Measurements from ENCODE around the gene TTC39A. TPM values are rescaled to one million over a fixed set of nuclear protein-coding genes. Genes with fewer than 3 reads are reported as not detected.

Gene TTC39A
- total and polyA plus RNA-seq, 3 experiments from 2014 or later = 0.28 TPM; not detected in 2

- no peaks in the 10 kb centered on the region for H3K36me3 ChIP-seq (ENCODE audit: insufficient read depth, low read length)
- POLR2A ChIA-PET = no interaction called here
- peaks cover 19% of the 10 kb centered on the region for H3K4me1 ChIP-seq (ENCODE audit: insufficient read depth, low read length)
Observed at GRCh38 chr1:51247499-51247898, 82.9 kb downstream of the TTC39A start.

GRCh38 chr1:51247022-51247421 is 83.3 kb downstream of the TTC39A start:
- Mint-ChIP-seq H3K4me1 (peaks cover 46 to 68% (median 60%) of the 10 kb centered on the region in 3 donors), H3K27me3 (no peaks in the 10 kb centered on the region), H3K27ac (peak overlapping the region in 2 of 8 donors; percentile 16 to 83), H3K9me3 (no peaks in the 10 kb centered on the region), H3K36me3 (peaks cover 0 to 16% (median 4%) of the 10 kb centered on the region in 3 donors), H3K4me3 (no peak overlapping the region)
- no peaks in the 10 kb centered on the region for H3K27me3 ChIP-seq (ENCODE audit: insufficient read depth, low read length, poor library complexity, severe bottlenecking)
- DNase-seq = no peak
- POLR2A ChIA-PET = no interaction called here
- CTCF ChIA-PET = interaction anchor here (0.9 kb wide), 1 partner anchor 55 kb away, joined by 3 read pairs; no protein-coding TSS in a partner anchor
- no peaks in the 10 kb centered on the region for H3K36me3 ChIP-seq (ENCODE audit: insufficient read depth, low read length)
- peaks cover 24% of the 10 kb centered on the region for H3K4me1 ChIP-seq (ENCODE audit: insufficient read depth, low read length)
- no peak overlapping the region for H3K4me3 ChIP-seq (ENCODE audit: low read length)
- H3K27ac ChIP-seq (ENCODE audit: low read depth, low read length) = no peak overlapping the region
- H3K9me3 ChIP-seq (ENCODE audit: low read length) = no peaks in the 10 kb centered on the region

More at GRCh38 chr1:51247499-51247898, 82.9 kb downstream of the TTC39A start:
- DNase-seq = no peak
- peaks cover 0 to 18% (median 4%) of the 10 kb centered on the region in 3 donors for H3K36me3 Mint-ChIP-seq
- Histone ChIP-seq H3K9me3 (ENCODE audit: low read length) (no peaks in the 10 kb centered on the region), H3K27ac (ENCODE audit: low read depth, low read length) (no peak overlapping the region), H3K4me3 (ENCODE audit: low read length) (no peak overlapping the region), H3K27me3 (ENCODE audit: insufficient read depth, low read length, poor library complexity, severe bottlenecking) (no peaks in the 10 kb centered on the region)
- H3K4me3 Mint-ChIP-seq = no peak overlapping the region
- no peaks in the 10 kb centered on the region for H3K27me3 Mint-ChIP-seq
- CTCF ChIA-PET = interaction anchor here (0.9 kb wide), 1 partner anchor 55 kb away, joined by 3 read pairs; no protein-coding TSS in a partner anchor
- peak overlapping the region in 1 of 8 donors; percentile 42 for H3K27ac Mint-ChIP-seq
- no peaks in the 10 kb centered on the region for H3K9me3 Mint-ChIP-seq
- peaks cover 48 to 71% (median 65%) of the 10 kb centered on the region in 3 donors for H3K4me1 Mint-ChIP-seq

- Histone ChIP-seq H3K27ac (ENCODE audit: low read depth, low read length) (no peak overlapping the region), H3K4me1 (ENCODE audit: insufficient read depth, low read length) (peaks cover 67% of the 10 kb centered on the region), H3K4me3 (ENCODE audit: low read length) (no peak overlapping the region), H3K36me3 (ENCODE audit: insufficient read depth, low read length) (no peaks in the 10 kb centered on the region), H3K27me3 (ENCODE audit: insufficient read depth, low read length, poor library complexity, severe bottlenecking) (no peaks in the 10 kb centered on the region), H3K9me3 (ENCODE audit: low read length) (no peaks in the 10 kb centered on the region)
- H3K27me3 Mint-ChIP-seq = no peaks in the 10 kb centered on the region
- peaks cover 0 to 13% (median 4%) of the 10 kb centered on the region in 3 donors for H3K36me3 Mint-ChIP-seq
- H3K4me3 Mint-ChIP-seq = no peak overlapping the region
- ChIA-PET POLR2A (no interaction called here), CTCF (no interaction called here)
- no peak overlapping the region for H3K27ac Mint-ChIP-seq
- H3K9me3 Mint-ChIP-seq = no peaks in the 10 kb centered on the region
- H3K4me1 Mint-ChIP-seq = peaks cover 36 to 59% (median 53%) of the 10 kb centered on the region in 3 donors
- no peak for DNase-seq
Observed at GRCh38 chr1:51242546-51242945, 87.8 kb downstream of the TTC39A start.

- no peak overlapping the region for H3K4me3 ChIP-seq (ENCODE audit: low read length)
- no peaks in the 10 kb centered on the region for H3K9me3 Mint-ChIP-seq
- no peaks in the 10 kb centered on the region for H3K9me3 ChIP-seq (ENCODE audit: low read length)
- H3K4me1 ChIP-seq (ENCODE audit: insufficient read depth, low read length) = peaks cover 60% of the 10 kb centered on the region
- no peaks in the 10 kb centered on the region for H3K27me3 ChIP-seq (ENCODE audit: insufficient read depth, low read length, poor library complexity, severe bottlenecking)
- H3K27ac Mint-ChIP-seq = peak overlapping the region in 4 of 8 donors; percentile 17 to 57 (median 30)
- H3K36me3 Mint-ChIP-seq = peaks cover 0 to 9% (median 4%) of the 10 kb centered on the region in 3 donors
- CTCF ChIA-PET = no interaction called here
- no peak for DNase-seq
- no peaks in the 10 kb centered on the region for H3K27me3 Mint-ChIP-seq
- no peak overlapping the region for H3K27ac ChIP-seq (ENCODE audit: low read depth, low read length)
- peaks cover 22 to 46% (median 39%) of the 10 kb centered on the region in 3 donors for H3K4me1 Mint-ChIP-seq
- POLR2A ChIA-PET = no interaction called here
- no peaks in the 10 kb centered on the region for H3K36me3 ChIP-seq (ENCODE audit: insufficient read depth, low read length)
- H3K4me3 Mint-ChIP-seq = peak overlapping the region in 2 of 7 donors; percentile 9 to 13
Observed at GRCh38 chr1:51241119-51241518, 89.2 kb downstream of the TTC39A start.

GRCh38 chr1:51240084-51240483 is 90.3 kb downstream of the TTC39A start:
- no peak for DNase-seq
- ChIA-PET POLR2A (no interaction called here), CTCF (no interaction called here)
- H3K36me3 Mint-ChIP-seq = peaks cover 0 to 11% (median 4%) of the 10 kb centered on the region in 3 donors
- Histone ChIP-seq H3K27me3 (ENCODE audit: insufficient read depth, low read length, poor library complexity, severe bottlenecking) (no peaks in the 10 kb centered on the region), H3K36me3 (ENCODE audit: insufficient read depth, low read length) (no peaks in the 10 kb centered on the region), H3K4me1 (ENCODE audit: insufficient read depth, low read length) (peaks cover 58% of the 10 kb centered on the region), H3K27ac (ENCODE audit: low read depth, low read length) (no peak overlapping the region), H3K9me3 (ENCODE audit: low read length) (no peaks in the 10 kb centered on the region), H3K4me3 (ENCODE audit: low read length) (no peak overlapping the region)
- peak overlapping the region in 6 of 7 donors; percentile 9 to 65 (median 31) for H3K4me3 Mint-ChIP-seq
- H3K27me3 Mint-ChIP-seq = no peaks in the 10 kb centered on the region
- H3K9me3 Mint-ChIP-seq = no peaks in the 10 kb centered on the region
- H3K4me1 Mint-ChIP-seq = peaks cover 28 to 50% (median 41%) of the 10 kb centered on the region in 3 donors
- H3K27ac Mint-ChIP-seq = peak overlapping the region in 6 of 8 donors; percentile 49 to 94 (median 66)

- Histone ChIP-seq H3K27ac (ENCODE audit: low read depth, low read length) (peak overlapping the region; percentile 25), H3K27me3 (ENCODE audit: insufficient read depth, low read length, poor library complexity, severe bottlenecking) (no peaks in the 10 kb centered on the region)
- POLR2A ChIA-PET = no interaction called here
Observed at GRCh38 chr1:51238034-51238403, 92.3 kb downstream of the TTC39A start.

GRCh38 chr1:51237351-51238033 is 92.9 kb downstream of the TTC39A start:
- peak overlapping the region; percentile 91 for H3K27ac ChIP-seq (ENCODE audit: low read depth, low read length)

More at GRCh38 chr1:51238034-51238403, 92.3 kb downstream of the TTC39A start:
- Mint-ChIP-seq H3K36me3 (peaks cover 0 to 7% (median 2%) of the 10 kb centered on the region in 3 donors), H3K27ac (no peak overlapping the region), H3K4me1 (peaks cover 19 to 45% (median 32%) of the 10 kb centered on the region in 3 donors), H3K4me3 (no peak overlapping the region), H3K9me3 (no peaks in the 10 kb centered on the region), H3K27me3 (no peaks in the 10 kb centered on the region)
- Histone ChIP-seq H3K4me3 (ENCODE audit: low read length) (peak overlapping the region; percentile 50), H3K9me3 (ENCODE audit: low read length) (no peaks in the 10 kb centered on the region), H3K4me1 (ENCODE audit: insufficient read depth, low read length) (peaks cover 66% of the 10 kb centered on the region), H3K36me3 (ENCODE audit: insufficient read depth, low read length) (no peaks in the 10 kb centered on the region)
- CTCF ChIA-PET = no interaction called here
- DNase-seq = no peak

More at GRCh38 chr1:51237351-51238033, 92.9 kb downstream of the TTC39A start:
- H3K36me3 ChIP-seq (ENCODE audit: insufficient read depth, low read length) = no peaks in the 10 kb centered on the region
- Mint-ChIP-seq H3K27me3 (no peaks in the 10 kb centered on the region), H3K4me1 (peaks cover 14 to 41% (median 27%) of the 10 kb centered on the region in 3 donors), H3K36me3 (peaks cover 0 to 5% (median 0%) of the 10 kb centered on the region in 3 donors), H3K4me3 (no peak overlapping the region), H3K9me3 (no peaks in the 10 kb centered on the region), H3K27ac (no peak overlapping the region)
- ChIA-PET CTCF (no interaction called here), POLR2A (interaction anchor here (1.1 kb wide), 1 partner anchor 267 kb away, joined by 4 read pairs; the partner anchor contains the start of gene CDKN2C)
- no peaks in the 10 kb centered on the region for H3K27me3 ChIP-seq (ENCODE audit: insufficient read depth, low read length, poor library complexity, severe bottlenecking)
- DNase-seq = no peak
- peak overlapping the region; percentile 63 for H3K4me3 ChIP-seq (ENCODE audit: low read length)
- H3K4me1 ChIP-seq (ENCODE audit: insufficient read depth, low read length) = peaks cover 63% of the 10 kb centered on the region
- no peaks in the 10 kb centered on the region for H3K9me3 ChIP-seq (ENCODE audit: low read length)

All from CD8-positive, alpha-beta memory T cell (primary cell).